Sigmoid colon (tissue), 4 donors: ENCODE results near the gene TNIK.

Source experiments
- CTCF ChIP-seq, 4 experiments: fragments of 450-650 bp in 3 of 4; fragments of 200-600 bp in 1 of 4; IDR thresholded peaks; one replicate each; pipeline ENCODE4 v1.5.1; 2016 to 2019; ENCODE audit warnings: antibody characterized with exemption in 4 of 4, mild to moderate bottlenecking in 3 of 4, moderate library complexity in 2 of 4
- POLR2AphosphoS5 ChIP-seq, 4 donors: sonication (generic); formaldehyde crosslinking; IDR thresholded peaks; one replicate each; pipeline ENCODE4 v1.6.1; 2017; ENCODE audit warnings: antibody characterized with exemption in 4 of 4

DNA sequence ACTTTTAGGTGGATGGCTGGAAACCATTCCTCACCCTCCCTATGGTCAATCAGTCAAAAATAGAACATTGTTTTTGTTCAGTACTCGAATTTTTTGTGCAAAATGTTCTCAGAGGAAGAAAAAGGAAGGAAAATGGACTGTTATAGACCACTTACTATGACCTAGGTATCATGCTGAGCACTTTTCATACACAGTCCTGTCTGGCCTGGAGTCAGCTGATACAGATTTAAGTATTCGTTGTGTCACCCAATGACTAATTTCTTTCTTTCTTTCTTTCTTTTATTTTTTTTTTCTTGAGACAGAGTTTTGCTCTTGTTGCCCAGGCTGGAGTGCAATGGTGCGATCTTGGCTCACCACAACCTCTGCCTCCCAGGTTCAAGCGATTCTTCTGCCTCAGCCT is 29.1 kb upstream of the TNIK start:
- TF ChIP-seq CTCF (IDR thresholded peaks at IDR 0.05): no peak
- no peak for TF ChIP-seq POLR2AphosphoS5 (IDR thresholded peaks at IDR 0.05)
